ENCODE results near the gene USP49.

USP49 gene

DNA sequence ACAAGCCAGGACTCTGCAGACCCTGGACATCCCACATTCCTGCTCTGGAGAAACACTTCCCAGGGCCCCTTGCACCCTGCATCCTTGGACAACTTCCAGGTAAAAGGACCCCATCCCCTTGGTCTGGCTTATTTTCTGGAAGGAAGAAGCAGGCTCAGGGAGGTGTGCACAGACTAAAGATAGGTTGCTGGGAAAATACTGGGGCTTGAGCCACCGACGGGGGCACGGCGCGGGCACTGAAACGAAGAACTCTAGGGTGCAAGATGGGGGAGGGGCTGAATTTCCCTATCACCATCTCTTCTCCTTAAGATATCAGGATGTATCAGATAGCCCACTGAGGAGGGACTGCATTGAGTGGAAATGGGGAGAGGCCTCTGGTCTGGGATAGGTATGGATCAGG lies 116.3 kb downstream of the USP49 start:
- Histone ChIP-seq H2BK120ac (ENCODE audit: low read depth, low read length) (no peak overlapping the region), H3K4me3 (ENCODE audit: low read length in 2 of 2) (peak overlapping the region; percentile 58 to 87), H3K27ac (replicated peaks; ENCODE audit: low read length) (no peak overlapping the region), H3K9ac (ENCODE audit: low read depth, low read length, poor library complexity) (no peak overlapping the region), H3K9me3 (replicated peaks in 1 of 2; ENCODE audit: control insufficient read depth in 2 of 2, insufficient read depth in 1 of 2, low read depth in 1 of 2, low read length in 2 of 2) (no peaks in the 10 kb centered on the region), H3K4ac (ENCODE audit: low read length) (no peak overlapping the region), H3K79me1 (ENCODE audit: low read depth, low read length) (no peaks in the 10 kb centered on the region), H2AK5ac (ENCODE audit: low read depth, low read length) (no peak overlapping the region), H3K4me1 (ENCODE audit: control insufficient read depth in 2 of 2, insufficient read depth in 1 of 2, low read depth in 1 of 2, low read length in 2 of 2) (peaks cover 6 to 12% of the 10 kb centered on the region in 2 donors), H2BK12ac (ENCODE audit: low read length) (no peak overlapping the region), H3K4me2 (ENCODE audit: insufficient read depth, low read length, poor library complexity, severe bottlenecking) (peak overlapping the region; percentile 52), H2AFZ (ENCODE audit: low read length) (peak overlapping the region; percentile 96), H4K8ac (ENCODE audit: low read depth, low read length) (no peak overlapping the region), H2BK15ac (ENCODE audit: low read length) (no peak overlapping the region), H3K18ac (ENCODE audit: low read length) (no peak overlapping the region), H2BK5ac (ENCODE audit: low read length) (no peak overlapping the region), H4K91ac (ENCODE audit: low read depth, low read length, poor library complexity) (no peak overlapping the region), H3K23ac (ENCODE audit: low read depth, low read length, poor library complexity) (peak overlapping the region; percentile 25), H3K27me3 (ENCODE audit: control insufficient read depth in 3 of 3, insufficient read depth in 3 of 3, low read depth in 1 of 3, low read length in 3 of 3) (no peaks in the 10 kb centered on the region), H3K14ac (ENCODE audit: low read length) (peak overlapping the region; percentile 60), H3K36me3 (replicated peaks in 1 of 2; ENCODE audit: control insufficient read depth in 2 of 2, insufficient read depth in 2 of 2, low read length in 2 of 2) (peaks cover 23 to 29% of the 10 kb centered on the region in 2 donors)
- no CpG with 5 or more reads among the region's 6 CpGs for WGBS, 2 donors (ENCODE audit: extremely low coverage in 2 of 2, insufficient read length in 2 of 2, insufficient replicate concordance in 1 of 2)
- DNase-seq (ENCODE audit: low spot score): no peak

DNA sequence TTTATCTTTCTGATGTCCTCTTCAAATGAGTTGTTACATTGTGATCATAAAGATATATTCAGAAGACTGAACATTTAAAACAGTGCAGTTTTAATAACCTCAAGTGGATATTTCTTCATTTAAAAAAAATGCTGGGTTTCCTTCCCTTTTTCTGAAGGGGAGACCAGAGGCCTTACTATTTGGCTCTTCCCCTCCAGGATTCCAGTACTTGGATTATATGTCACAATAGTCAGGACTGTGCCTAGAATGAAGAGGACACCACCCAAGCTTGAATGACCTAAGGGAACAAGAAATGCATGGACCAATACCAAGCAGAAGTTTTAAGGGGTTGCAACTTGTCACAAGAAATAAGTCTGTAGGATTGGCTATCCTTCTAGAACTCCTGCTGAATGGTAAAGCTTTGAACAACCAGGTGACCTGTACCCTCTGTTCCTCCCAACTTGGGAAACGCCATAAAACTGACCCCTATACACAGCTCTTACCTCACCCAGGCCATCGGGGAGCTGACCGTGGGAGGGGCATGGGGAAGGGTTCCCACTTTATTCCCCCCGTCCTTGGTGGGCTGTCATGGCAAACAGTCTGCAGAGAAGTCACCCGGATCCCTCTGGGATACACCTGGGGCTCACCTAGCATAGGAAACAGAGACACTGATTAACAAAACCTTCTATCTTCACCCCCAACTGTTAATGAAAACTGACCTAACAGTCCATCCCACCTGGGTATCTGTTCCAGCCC lies 117.5 kb downstream of the USP49 start:
- no peak overlapping the region for H2BK120ac ChIP-seq (ENCODE audit: low read depth, low read length)
- no peak overlapping the region for H3K18ac ChIP-seq (ENCODE audit: low read length)
- H3K4me2 ChIP-seq (ENCODE audit: insufficient read depth, low read length, poor library complexity, severe bottlenecking): no peak overlapping the region
- no peak overlapping the region for H2BK5ac ChIP-seq (ENCODE audit: low read length)
- H3K36me3 ChIP-seq (replicated peaks in 1 of 2; ENCODE audit: control insufficient read depth in 2 of 2, insufficient read depth in 2 of 2, low read length in 2 of 2): peaks cover 25 to 31% of the 10 kb centered on the region in 2 donors
- H3K27me3 ChIP-seq (ENCODE audit: control insufficient read depth in 3 of 3, insufficient read depth in 3 of 3, low read depth in 1 of 3, low read length in 3 of 3): no peaks in the 10 kb centered on the region
- no peaks in the 10 kb centered on the region for H3K79me1 ChIP-seq (ENCODE audit: low read depth, low read length)
- H3K14ac ChIP-seq (ENCODE audit: low read length): no peak overlapping the region
- H3K27ac ChIP-seq (replicated peaks; ENCODE audit: low read length): no peak overlapping the region
- no peaks in the 10 kb centered on the region for H3K9me3 ChIP-seq (replicated peaks in 1 of 2; ENCODE audit: control insufficient read depth in 2 of 2, insufficient read depth in 1 of 2, low read depth in 1 of 2, low read length in 2 of 2)
- H4K91ac ChIP-seq (ENCODE audit: low read depth, low read length, poor library complexity): no peak overlapping the region
- no peak for DNase-seq (ENCODE audit: low spot score)
- H3K9ac ChIP-seq (ENCODE audit: low read depth, low read length, poor library complexity): no peak overlapping the region
- H3K4me1 ChIP-seq (ENCODE audit: control insufficient read depth in 2 of 2, insufficient read depth in 1 of 2, low read depth in 1 of 2, low read length in 2 of 2): peaks cover 6 to 12% of the 10 kb centered on the region in 2 donors
- H3K4me3 ChIP-seq (ENCODE audit: low read length in 2 of 2): no peak overlapping the region
- no peak overlapping the region for H2BK15ac ChIP-seq (ENCODE audit: low read length)
- H2BK12ac ChIP-seq (ENCODE audit: low read length): no peak overlapping the region
- no peak overlapping the region for H3K23ac ChIP-seq (ENCODE audit: low read depth, low read length, poor library complexity)
- no CpG with 5 or more reads among the region's 5 CpGs for WGBS, 2 donors (ENCODE audit: extremely low coverage in 2 of 2, insufficient read length in 2 of 2, insufficient replicate concordance in 1 of 2)
- no peak overlapping the region for H4K8ac ChIP-seq (ENCODE audit: low read depth, low read length)
- no peak overlapping the region for H2AK5ac ChIP-seq (ENCODE audit: low read depth, low read length)
- no peak overlapping the region for H3K4ac ChIP-seq (ENCODE audit: low read length)
- H2AFZ ChIP-seq (ENCODE audit: low read length): no peak overlapping the region

- H3K9ac ChIP-seq (ENCODE audit: low read depth, low read length, poor library complexity): peak overlapping the region; percentile 17
- H2AFZ ChIP-seq (ENCODE audit: low read length): no peak overlapping the region
- no peak overlapping the region for H3K4me2 ChIP-seq (ENCODE audit: insufficient read depth, low read length, poor library complexity, severe bottlenecking)
- H3K27me3 ChIP-seq (ENCODE audit: control insufficient read depth in 3 of 3, insufficient read depth in 3 of 3, low read depth in 1 of 3, low read length in 3 of 3): no peaks in the 10 kb centered on the region
- no peak overlapping the region for H2BK120ac ChIP-seq (ENCODE audit: low read depth, low read length)
- H3K27ac ChIP-seq (replicated peaks; ENCODE audit: low read length): no peak overlapping the region
- no peaks in the 10 kb centered on the region for H3K79me1 ChIP-seq (ENCODE audit: low read depth, low read length)
- no peak overlapping the region for H2BK15ac ChIP-seq (ENCODE audit: low read length)
- no peak overlapping the region for H2BK5ac ChIP-seq (ENCODE audit: low read length)
- peak overlapping the region; percentile 59 for H4K91ac ChIP-seq (ENCODE audit: low read depth, low read length, poor library complexity)
- no peak overlapping the region for H2AK5ac ChIP-seq (ENCODE audit: low read depth, low read length)
- no peak overlapping the region for H3K4ac ChIP-seq (ENCODE audit: low read length)
- H3K18ac ChIP-seq (ENCODE audit: low read length): no peak overlapping the region
- no peaks in the 10 kb centered on the region for H3K9me3 ChIP-seq (replicated peaks in 1 of 2; ENCODE audit: control insufficient read depth in 2 of 2, insufficient read depth in 1 of 2, low read depth in 1 of 2, low read length in 2 of 2)
- H3K4me1 ChIP-seq (ENCODE audit: control insufficient read depth in 2 of 2, insufficient read depth in 1 of 2, low read depth in 1 of 2, low read length in 2 of 2): peaks cover 3 to 5% of the 10 kb centered on the region in 2 donors
- no peak overlapping the region for H4K8ac ChIP-seq (ENCODE audit: low read depth, low read length)
- no peak overlapping the region for H3K23ac ChIP-seq (ENCODE audit: low read depth, low read length, poor library complexity)
- WGBS, 2 donors (ENCODE audit: extremely low coverage in 2 of 2, insufficient read length in 2 of 2, insufficient replicate concordance in 1 of 2): no CpG with 5 or more reads among the region's 13 CpGs
- H3K14ac ChIP-seq (ENCODE audit: low read length): no peak overlapping the region
- H3K4me3 ChIP-seq (ENCODE audit: low read length in 2 of 2): no peak overlapping the region
- H2BK12ac ChIP-seq (ENCODE audit: low read length): no peak overlapping the region
- DNase-seq (ENCODE audit: low spot score): no peak
- peaks cover 33 to 51% of the 10 kb centered on the region in 2 donors for H3K36me3 ChIP-seq (replicated peaks in 1 of 2; ENCODE audit: control insufficient read depth in 2 of 2, insufficient read depth in 2 of 2, low read length in 2 of 2)
These were observed 119.8 kb downstream of the USP49 start for GRCh38 chr6:41775293-41775882.

DNA sequence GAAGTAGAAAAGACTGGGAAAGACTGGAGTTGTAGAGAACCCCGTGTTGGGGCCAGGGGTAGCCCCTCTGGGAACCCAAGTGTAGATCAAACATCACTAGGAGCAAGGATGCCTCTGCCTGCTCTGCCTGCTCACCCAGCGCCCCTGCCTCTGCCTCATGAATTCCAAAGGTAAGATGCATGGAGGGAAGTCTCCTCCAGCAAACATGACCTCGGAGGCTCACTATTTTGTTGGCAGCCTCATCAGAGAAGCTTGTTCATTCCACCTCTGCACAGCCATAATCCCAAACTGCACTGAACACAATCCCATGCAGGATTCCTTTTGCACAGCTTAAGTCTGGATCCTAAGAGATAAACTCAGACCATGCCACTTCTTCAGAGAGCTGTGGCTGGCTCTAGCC lies 120.3 kb downstream of the USP49 start:
- no peak overlapping the region for H2AFZ ChIP-seq (ENCODE audit: low read length)
- H2BK120ac ChIP-seq (ENCODE audit: low read depth, low read length): no peak overlapping the region
- no peak overlapping the region for H2AK5ac ChIP-seq (ENCODE audit: low read depth, low read length)
- peaks cover 34 to 51% of the 10 kb centered on the region in 2 donors for H3K36me3 ChIP-seq (replicated peaks in 1 of 2; ENCODE audit: control insufficient read depth in 2 of 2, insufficient read depth in 2 of 2, low read length in 2 of 2)
- H4K91ac ChIP-seq (ENCODE audit: low read depth, low read length, poor library complexity): no peak overlapping the region
- no peak overlapping the region for H3K4ac ChIP-seq (ENCODE audit: low read length)
- H2BK15ac ChIP-seq (ENCODE audit: low read length): no peak overlapping the region
- H3K79me1 ChIP-seq (ENCODE audit: low read depth, low read length): no peaks in the 10 kb centered on the region
- H2BK5ac ChIP-seq (ENCODE audit: low read length): no peak overlapping the region
- no peak overlapping the region for H3K4me3 ChIP-seq (ENCODE audit: low read length in 2 of 2)
- H3K27me3 ChIP-seq (ENCODE audit: control insufficient read depth in 3 of 3, insufficient read depth in 3 of 3, low read depth in 1 of 3, low read length in 3 of 3): no peaks in the 10 kb centered on the region
- H3K14ac ChIP-seq (ENCODE audit: low read length): no peak overlapping the region
- H3K9ac ChIP-seq (ENCODE audit: low read depth, low read length, poor library complexity): no peak overlapping the region
- no peak overlapping the region for H3K4me2 ChIP-seq (ENCODE audit: insufficient read depth, low read length, poor library complexity, severe bottlenecking)
- WGBS, 2 donors (ENCODE audit: extremely low coverage in 2 of 2, insufficient read length in 2 of 2, insufficient replicate concordance in 1 of 2): no CpG with 5 or more reads among the region's 3 CpGs
- no peak overlapping the region for H2BK12ac ChIP-seq (ENCODE audit: low read length)
- peaks cover 3 to 5% of the 10 kb centered on the region in 2 donors for H3K4me1 ChIP-seq (ENCODE audit: control insufficient read depth in 2 of 2, insufficient read depth in 1 of 2, low read depth in 1 of 2, low read length in 2 of 2)
- no peak overlapping the region for H3K27ac ChIP-seq (replicated peaks; ENCODE audit: low read length)
- H3K18ac ChIP-seq (ENCODE audit: low read length): no peak overlapping the region
- DNase-seq (ENCODE audit: low spot score): no peak
- H3K9me3 ChIP-seq (replicated peaks in 1 of 2; ENCODE audit: control insufficient read depth in 2 of 2, insufficient read depth in 1 of 2, low read depth in 1 of 2, low read length in 2 of 2): no peaks in the 10 kb centered on the region
- no peak overlapping the region for H4K8ac ChIP-seq (ENCODE audit: low read depth, low read length)
- no peak overlapping the region for H3K23ac ChIP-seq (ENCODE audit: low read depth, low read length, poor library complexity)

All from neuronal stem cell (in vitro differentiated cells).